ENCODE measurements around the gene TMTC4. TPM values are rescaled to one million over a fixed set of nuclear protein-coding genes. Genes with fewer than 3 reads are reported as not detected.
"Not testable (repeated sequence)": the region's sequence is repeated elsewhere in the genome, so short reads cannot be mapped to it uniquely, and the experiment has no call there.

TMTC4 gene
- total RNA-seq, 1 donor, result 8.7 TPM

DNA sequence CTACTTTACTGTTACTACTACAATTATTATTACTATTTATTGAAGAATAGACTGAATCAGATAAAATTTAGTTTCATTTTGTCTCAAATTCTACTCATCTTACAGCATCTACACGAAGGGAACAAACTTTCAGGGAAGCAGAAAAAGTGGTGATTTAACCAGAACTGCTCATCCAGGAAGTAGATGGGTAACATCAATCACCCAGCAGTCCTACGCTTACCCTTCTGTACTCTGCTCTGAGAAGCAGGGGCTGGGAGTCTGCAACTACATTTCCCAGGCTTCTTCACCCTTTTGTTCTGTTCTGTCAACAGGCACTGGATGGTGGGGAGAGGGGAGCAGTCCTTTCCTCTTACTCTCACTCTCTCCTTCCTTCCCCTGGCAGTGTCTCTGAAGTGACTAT lies 54.7 kb downstream of the TMTC4 start:
- H3K4me3 ChIP-seq (ENCODE audit: insufficient read depth, low read length), result no peak overlapping the region
- no peaks in the 10 kb centered on the region for H3K79me2 ChIP-seq (ENCODE audit: insufficient read depth, low read length)
- H3K9me3 ChIP-seq (ENCODE audit: low read depth, low read length), result no peaks in the 10 kb centered on the region
- H4K20me1 ChIP-seq (ENCODE audit: insufficient read depth, low read length), result no peaks in the 10 kb centered on the region
- no peak overlapping the region for H3K27ac ChIP-seq (ENCODE audit: low read depth, low read length)
- H3K36me3 ChIP-seq (ENCODE audit: insufficient read depth, low read length), result no peaks in the 10 kb centered on the region
- H3K27me3 ChIP-seq (ENCODE audit: insufficient read depth, low read length), result no peaks in the 10 kb centered on the region
- H3K4me2 ChIP-seq (ENCODE audit: insufficient read depth, low read length), result no peak overlapping the region
- H2AFZ ChIP-seq (ENCODE audit: low read length), result no peak overlapping the region
- H3K4me1 ChIP-seq (ENCODE audit: insufficient read depth, low read length), result no peaks in the 10 kb centered on the region
- TF ChIP-seq, protein P1, sequence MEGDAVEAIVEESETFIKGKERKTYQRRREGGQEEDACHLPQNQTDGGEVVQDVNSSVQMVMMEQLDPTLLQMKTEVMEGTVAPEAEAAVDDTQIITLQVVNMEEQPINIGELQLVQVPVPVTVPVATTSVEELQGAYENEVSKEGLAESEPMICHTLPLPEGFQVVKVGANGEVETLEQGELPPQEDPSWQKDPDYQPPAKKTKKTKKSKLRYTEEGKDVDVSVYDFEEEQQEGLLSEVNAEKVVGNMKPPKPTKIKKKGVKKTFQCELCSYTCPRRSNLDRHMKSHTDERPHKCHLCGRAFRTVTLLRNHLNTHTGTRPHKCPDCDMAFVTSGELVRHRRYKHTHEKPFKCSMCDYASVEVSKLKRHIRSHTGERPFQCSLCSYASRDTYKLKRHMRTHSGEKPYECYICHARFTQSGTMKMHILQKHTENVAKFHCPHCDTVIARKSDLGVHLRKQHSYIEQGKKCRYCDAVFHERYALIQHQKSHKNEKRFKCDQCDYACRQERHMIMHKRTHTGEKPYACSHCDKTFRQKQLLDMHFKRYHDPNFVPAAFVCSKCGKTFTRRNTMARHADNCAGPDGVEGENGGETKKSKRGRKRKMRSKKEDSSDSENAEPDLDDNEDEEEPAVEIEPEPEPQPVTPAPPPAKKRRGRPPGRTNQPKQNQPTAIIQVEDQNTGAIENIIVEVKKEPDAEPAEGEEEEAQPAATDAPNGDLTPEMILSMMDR (IDR thresholded peaks at IDR 0.05; ENCODE audit: extremely low read depth, low read depth, low read length), result no peak
- no peak for DNase-seq (ENCODE audit: insufficient read length, low spot score, missing footprints)

DNA sequence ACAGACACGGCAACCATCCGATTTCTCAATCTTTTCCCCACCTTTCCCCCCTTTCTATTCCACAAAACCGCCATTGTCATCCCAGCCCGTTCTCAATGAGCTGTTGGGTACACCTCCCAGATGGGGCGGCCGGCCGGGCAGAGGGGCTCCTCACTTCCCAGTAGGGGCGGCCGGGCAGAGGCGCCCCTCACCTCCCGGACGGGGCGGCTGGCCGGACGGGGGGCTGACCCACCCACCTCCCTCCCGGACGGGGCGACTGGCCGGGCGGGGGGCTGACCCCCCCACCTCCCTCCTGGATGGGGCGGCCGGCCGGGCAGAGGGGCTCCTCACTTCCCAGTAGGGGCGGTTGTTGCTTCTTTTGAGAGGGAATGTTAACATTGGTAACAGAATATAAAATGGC lies 55.7 kb downstream of the TMTC4 start:
- DNase-seq (ENCODE audit: insufficient read length, low spot score, missing footprints); H3K4me1 ChIP-seq (ENCODE audit: insufficient read depth, low read length); H3K27ac ChIP-seq (ENCODE audit: low read depth, low read length); H3K9me3 ChIP-seq (ENCODE audit: low read depth, low read length); H3K27me3 ChIP-seq (ENCODE audit: insufficient read depth, low read length); H3K79me2 ChIP-seq (ENCODE audit: insufficient read depth, low read length); H3K4me2 ChIP-seq (ENCODE audit: insufficient read depth, low read length); H3K4me3 ChIP-seq (ENCODE audit: insufficient read depth, low read length); H4K20me1 ChIP-seq (ENCODE audit: insufficient read depth, low read length); H3K36me3 ChIP-seq (ENCODE audit: insufficient read depth, low read length); H2AFZ ChIP-seq (ENCODE audit: low read length): not testable (repeated sequence)

DNA sequence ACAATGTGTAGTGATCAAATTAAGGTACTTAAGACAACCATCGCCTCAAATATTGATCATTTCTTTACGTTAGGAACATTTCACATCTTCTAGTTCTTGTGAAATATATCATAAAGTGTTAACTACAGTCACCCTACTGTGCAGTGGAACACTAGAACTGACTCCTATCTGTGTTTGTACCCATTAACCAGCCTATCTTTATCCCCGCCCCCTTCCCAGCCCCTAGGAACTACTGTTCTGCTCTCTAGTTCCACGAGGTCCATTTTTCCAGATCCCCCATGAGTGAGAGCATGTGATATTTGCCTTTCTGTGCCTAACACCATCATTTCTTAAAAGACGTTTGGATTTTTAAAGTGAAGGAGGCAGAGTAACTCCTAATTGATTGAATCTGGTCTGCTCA lies 61.6 kb downstream of the TMTC4 start:
- TF ChIP-seq, protein P1 (IDR thresholded peaks at IDR 0.05; ENCODE audit: extremely low read depth, low read depth, low read length), result no peak
- no peak overlapping the region for H3K4me3 ChIP-seq (ENCODE audit: insufficient read depth, low read length)
- H3K9me3 ChIP-seq (ENCODE audit: low read depth, low read length), result no peaks in the 10 kb centered on the region
- no peak overlapping the region for H3K27ac ChIP-seq (ENCODE audit: low read depth, low read length)
- H3K79me2 ChIP-seq (ENCODE audit: insufficient read depth, low read length), result no peaks in the 10 kb centered on the region
- no peaks in the 10 kb centered on the region for H3K36me3 ChIP-seq (ENCODE audit: insufficient read depth, low read length)
- no peak for DNase-seq (ENCODE audit: insufficient read length, low spot score, missing footprints)
- H3K4me2 ChIP-seq (ENCODE audit: insufficient read depth, low read length), result no peak overlapping the region
- no peaks in the 10 kb centered on the region for H3K4me1 ChIP-seq (ENCODE audit: insufficient read depth, low read length)
- no peaks in the 10 kb centered on the region for H4K20me1 ChIP-seq (ENCODE audit: insufficient read depth, low read length)
- H3K27me3 ChIP-seq (ENCODE audit: insufficient read depth, low read length), result no peaks in the 10 kb centered on the region
- H2AFZ ChIP-seq (ENCODE audit: low read length), result no peak overlapping the region

DNA sequence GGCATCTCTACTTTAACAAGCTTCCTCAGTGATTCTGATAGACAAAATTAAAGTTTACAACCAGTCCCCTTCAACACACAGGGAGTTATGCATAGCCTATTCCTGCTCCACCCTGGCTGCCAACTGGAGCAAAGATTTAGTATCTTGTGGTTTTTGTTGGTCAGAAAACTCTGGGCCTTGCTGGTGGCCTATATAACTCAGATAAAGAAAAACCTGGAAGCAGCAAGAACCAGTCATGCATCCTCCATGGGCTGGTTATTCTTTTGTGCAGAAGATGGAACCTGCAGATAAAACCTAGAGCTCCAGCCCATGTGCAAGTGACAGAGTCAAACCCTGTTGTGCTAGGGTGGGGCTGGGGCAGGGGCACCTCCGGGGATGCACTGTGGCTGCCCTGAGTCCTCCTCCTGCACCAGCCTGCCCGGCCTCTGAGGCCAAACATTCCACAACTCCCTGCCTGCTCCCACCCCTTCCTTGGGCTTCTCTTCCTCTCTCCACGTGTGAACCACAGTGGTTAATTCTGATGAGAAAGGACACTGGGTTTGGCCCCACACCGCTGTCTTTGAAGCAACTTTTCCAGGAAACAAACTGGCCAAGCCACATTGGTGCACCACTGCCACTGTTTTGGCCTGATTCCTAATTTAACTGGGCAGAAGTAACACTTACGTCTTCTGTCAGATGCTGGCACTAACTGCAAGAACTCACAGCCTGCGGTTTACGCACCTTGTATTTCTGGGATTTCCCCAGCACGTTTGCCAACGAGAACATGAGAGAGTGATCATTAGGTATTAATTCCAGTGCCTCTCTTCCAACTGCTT lies 62.7 kb downstream of the TMTC4 start:
- H3K27me3 ChIP-seq (ENCODE audit: insufficient read depth, low read length), result no peaks in the 10 kb centered on the region
- no peak overlapping the region for H3K4me3 ChIP-seq (ENCODE audit: insufficient read depth, low read length)
- H3K4me2 ChIP-seq (ENCODE audit: insufficient read depth, low read length), result no peak overlapping the region
- TF ChIP-seq, protein P1 (IDR thresholded peaks at IDR 0.05; ENCODE audit: extremely low read depth, low read depth, low read length), result no peak
- H3K27ac ChIP-seq (ENCODE audit: low read depth, low read length), result no peak overlapping the region
- H4K20me1 ChIP-seq (ENCODE audit: insufficient read depth, low read length), result no peaks in the 10 kb centered on the region
- no peaks in the 10 kb centered on the region for H3K4me1 ChIP-seq (ENCODE audit: insufficient read depth, low read length)
- H2AFZ ChIP-seq (ENCODE audit: low read length), result no peak overlapping the region
- no peaks in the 10 kb centered on the region for H3K9me3 ChIP-seq (ENCODE audit: low read depth, low read length)
- no peaks in the 10 kb centered on the region for H3K36me3 ChIP-seq (ENCODE audit: insufficient read depth, low read length)
- no peak for DNase-seq (ENCODE audit: insufficient read length, low spot score, missing footprints)
- no peaks in the 10 kb centered on the region for H3K79me2 ChIP-seq (ENCODE audit: insufficient read depth, low read length)

Measured in osteoblast (primary cell).